HG03558 (cell line): ENCODE results near the gene COL12A1.
"Not testable (repeated sequence)": the region's sequence is repeated elsewhere in the genome, so short reads cannot be mapped to it uniquely, and the experiment has no call there.

Source experiments
- ATAC-seq: cut with Tn5 transposase; IDR thresholded peaks from one replicate; pipeline ENCODE4 v1.9.1; 2021; ENCODE audit warnings: moderate number of reproducible peaks; ENCODE audit not compliant: unreplicated experiment; ENCODE audit errors: extremely low read depth

The COL12A1 gene

GRCh38 chr6:75186581-75186980, 19.3 kb downstream of the COL12A1 start:
- ATAC-seq = not testable (repeated sequence)

- ATAC-seq = no peak
Observed at GRCh38 chr6:75183099-75183541, 22.7 kb downstream of the COL12A1 start.

GRCh38 chr6:75180864-75181263, 25.0 kb downstream of the COL12A1 start:
- ATAC-seq = no peak

- no peak for ATAC-seq
Observed at GRCh38 chr6:75178757-75179156, 27.1 kb downstream of the COL12A1 start.

GRCh38 chr6:75176076-75176582, 29.7 kb downstream of the COL12A1 start:
- ATAC-seq = no peak

- ATAC-seq = no peak
Observed at GRCh38 chr6:75171986-75172385, 33.9 kb downstream of the COL12A1 start.

DNA sequence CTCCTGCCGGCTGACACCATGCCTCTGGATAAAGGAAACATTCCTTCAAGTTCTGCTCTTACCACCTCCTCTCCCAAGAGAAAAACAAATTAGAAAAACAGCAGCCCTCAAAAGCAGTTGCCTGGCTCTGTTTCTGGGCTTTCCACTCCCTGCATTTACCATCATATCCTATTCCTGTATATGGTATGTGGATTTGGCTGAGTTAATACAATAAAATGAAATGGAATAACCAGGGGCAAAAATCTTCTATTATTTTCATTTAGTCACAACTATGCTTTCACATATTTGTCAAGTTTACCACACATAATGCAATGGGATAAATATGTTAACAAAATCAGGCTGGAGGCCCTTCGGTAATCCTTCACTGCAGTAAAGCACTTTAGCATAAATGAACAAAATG, 34.3 kb downstream of the COL12A1 start:
- ATAC-seq = no peak

GRCh38 chr6:75170691-75171560, 34.9 kb downstream of the COL12A1 start:
- no peak for ATAC-seq

DNA sequence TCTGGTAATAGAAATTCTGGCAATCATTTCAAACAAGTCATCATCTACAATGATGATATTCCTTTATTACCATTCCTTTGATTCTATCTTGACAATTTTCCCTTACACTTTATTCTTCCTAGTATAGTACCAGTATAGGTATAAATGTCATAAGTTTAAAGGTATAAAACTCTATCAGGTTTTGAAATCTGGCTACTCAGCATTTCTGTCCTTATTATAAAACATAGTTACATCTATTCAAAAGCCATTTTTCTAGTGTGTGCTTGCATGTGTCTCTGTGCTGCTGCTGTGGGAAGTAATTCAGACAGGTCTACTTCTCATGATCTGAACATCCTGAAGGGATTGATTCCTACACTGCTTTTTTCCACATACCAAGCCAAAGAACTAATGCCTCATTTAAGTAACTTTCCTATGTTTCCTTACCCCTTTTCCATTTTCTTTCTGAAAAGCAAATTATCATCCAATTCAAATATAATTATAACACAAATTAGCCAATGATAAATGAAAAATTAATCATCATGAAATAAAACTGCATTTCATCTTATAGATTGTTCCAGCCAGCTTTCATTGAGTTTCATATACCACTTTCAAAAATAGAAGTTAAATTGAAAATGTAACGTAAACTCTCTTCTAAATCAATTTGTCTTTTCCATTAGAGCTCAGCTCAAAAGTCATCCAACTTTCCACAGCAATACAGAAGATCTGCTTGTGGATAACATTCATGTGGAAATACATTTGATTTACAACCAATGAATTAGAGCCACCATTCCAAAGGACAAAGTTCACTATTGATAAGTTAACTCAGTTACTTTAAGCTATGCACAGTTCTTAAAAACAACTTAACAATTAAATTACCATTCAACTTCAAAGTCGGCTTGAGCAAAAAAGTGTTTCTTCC, 35.9 kb downstream of the COL12A1 start:
- no peak for ATAC-seq

DNA sequence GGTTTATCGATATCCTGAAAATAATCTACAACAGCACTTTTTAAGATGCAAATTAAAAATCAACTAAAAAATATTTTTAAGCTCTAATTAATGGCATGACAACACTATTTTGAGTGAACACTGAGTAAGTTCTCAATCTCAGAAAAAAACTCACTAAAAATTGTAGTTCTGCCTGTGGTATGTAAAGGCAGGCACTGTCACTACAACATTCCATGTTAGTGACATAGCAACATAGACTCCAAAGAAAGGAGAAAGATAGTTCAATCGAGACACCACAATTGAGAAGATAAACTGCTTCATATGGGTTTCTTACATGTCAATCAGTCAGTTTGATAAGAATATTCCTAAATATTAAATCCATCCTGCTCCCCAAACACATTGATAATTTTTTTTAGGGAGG, 38.0 kb downstream of the COL12A1 start:
- no peak for ATAC-seq

GRCh38 chr6:75167325-75167724, 38.5 kb downstream of the COL12A1 start:
- ATAC-seq = no peak

DNA sequence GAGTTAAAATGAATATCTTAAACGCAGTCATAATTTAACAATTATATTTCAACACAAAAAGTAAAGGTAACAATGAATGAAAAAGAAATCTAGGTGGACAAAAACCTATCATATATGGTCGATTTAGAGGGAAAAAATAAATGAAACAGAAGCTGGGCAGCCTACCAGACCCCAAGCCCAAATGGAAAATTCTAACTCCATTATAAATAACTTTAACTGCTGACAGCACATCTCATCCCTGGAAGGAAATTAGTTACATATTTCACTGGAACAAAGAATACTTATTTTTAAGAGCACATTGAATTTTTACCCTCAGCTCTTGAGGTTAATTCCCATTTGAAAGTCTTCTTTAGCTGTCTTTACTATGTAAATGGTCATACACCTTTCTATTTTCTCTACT, 39.1 kb downstream of the COL12A1 start:
- no peak for ATAC-seq

DNA sequence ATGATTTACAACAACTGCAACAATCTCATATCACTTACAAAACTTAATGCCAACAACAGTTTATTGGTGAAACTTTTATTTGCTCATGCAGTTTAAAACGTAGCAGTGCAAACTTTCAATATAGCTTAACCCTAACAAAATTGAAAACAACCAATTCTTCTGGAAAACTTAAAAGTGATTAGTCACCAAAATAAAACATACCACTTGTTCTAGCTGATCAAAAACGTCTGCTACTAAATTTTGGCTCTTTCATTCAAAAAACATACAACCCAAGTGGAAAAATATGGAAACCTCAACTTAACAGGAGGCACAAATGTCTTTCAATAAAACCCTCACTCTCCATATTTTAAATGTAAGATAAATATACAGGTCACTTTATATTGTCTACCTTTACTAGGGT, 39.6 kb downstream of the COL12A1 start:
- no peak for ATAC-seq

DNA sequence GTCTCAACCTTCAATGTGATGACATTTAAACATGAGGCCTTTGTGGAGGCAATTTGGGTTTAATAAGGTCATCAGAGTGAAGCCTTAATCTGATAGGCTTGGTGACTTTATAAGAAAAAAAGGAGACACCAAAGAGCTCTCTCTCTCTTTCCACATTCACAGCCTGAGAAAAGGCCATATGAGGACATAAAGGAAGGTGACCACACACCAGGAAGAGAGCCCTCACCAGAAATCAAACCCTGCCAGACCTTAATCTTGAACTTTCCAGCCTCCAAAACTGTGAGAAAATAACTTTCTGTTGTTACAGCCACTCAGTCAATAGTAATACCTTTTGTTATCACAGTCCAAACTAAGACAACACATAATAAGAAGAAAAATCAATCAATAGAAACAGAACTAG, 47.7 kb downstream of the COL12A1 start:
- no peak for ATAC-seq

GRCh38 chr6:75157336-75157735, 48.5 kb downstream of the COL12A1 start:
- no peak for ATAC-seq

GRCh38 chr6:75156186-75156878, 49.5 kb downstream of the COL12A1 start:
- ATAC-seq = no peak

DNA sequence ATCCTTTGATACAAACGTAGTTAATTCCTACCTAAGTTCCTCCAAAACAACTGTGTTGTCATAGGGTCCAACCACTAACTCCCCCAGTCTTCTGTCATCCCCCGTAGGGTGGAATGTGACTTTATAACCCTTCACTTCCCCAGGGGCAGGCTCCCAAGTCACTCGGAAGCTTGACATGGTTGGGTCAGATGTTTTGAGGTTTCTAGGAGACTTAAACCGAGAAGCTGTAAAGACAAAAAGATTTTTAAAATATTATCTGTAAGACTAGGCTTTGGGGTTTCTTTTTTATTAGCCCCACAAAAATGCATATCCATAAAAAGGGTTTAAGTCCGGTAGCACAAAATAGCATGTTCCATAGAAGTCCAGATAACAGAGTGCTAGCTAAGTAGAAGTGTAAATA, 50.2 kb downstream of the COL12A1 start:
- ATAC-seq = no peak

GRCh38 chr6:75154973-75155372, 50.9 kb downstream of the COL12A1 start:
- no peak for ATAC-seq

DNA sequence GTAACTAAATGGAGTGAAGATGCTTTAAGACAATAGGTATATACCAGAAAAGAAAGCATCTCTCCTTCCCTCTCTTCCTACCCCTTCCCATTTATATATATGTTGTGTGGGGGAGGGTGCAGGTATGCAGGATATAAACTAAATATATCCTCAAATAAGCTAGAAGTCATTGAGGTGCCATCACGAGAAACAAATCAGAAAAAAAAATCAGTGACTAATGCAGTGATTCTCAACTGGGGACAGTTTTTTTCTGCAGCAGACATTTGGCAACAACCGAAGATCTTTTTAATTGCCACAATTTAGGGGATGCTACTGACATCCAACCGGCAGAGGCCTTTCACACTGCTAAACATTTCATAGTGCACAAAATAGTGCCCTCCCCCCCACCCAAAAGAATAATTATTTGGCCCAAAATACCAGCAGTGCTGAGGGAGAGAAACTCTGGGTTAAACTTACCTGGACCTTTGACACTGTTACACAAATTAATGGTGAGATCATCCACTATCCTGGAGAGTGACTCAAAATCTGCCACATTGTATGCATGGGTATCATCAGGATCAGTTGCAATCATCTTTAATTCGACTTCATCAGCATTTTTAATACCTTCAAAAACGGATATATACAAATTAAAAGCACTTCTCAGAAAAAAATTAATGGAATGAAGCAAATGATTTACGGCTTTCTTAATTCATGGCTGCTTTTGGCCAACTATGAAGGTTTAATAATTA, 55.0 kb downstream of the COL12A1 start:
- ATAC-seq = no peak

GRCh38 chr6:75149696-75150095, 56.2 kb downstream of the COL12A1 start:
- no peak for ATAC-seq
